ENCODE results near the gene MYO15A. TPM values are rescaled to one million over a fixed set of nuclear protein-coding genes. Genes with fewer than 3 reads are reported as not detected.

Gene MYO15A
- total RNA-seq, 2 donors from 2014 or later = 1.7 to 2.4 TPM

- Mint-ChIP-seq H3K36me3 (ENCODE audit: low read depth) (no peaks in the 10 kb centered on the region), H3K9me3 (no peaks in the 10 kb centered on the region), H3K4me1 (no peaks in the 10 kb centered on the region), H3K27me3 (ENCODE audit: insufficient read depth) (no peaks in the 10 kb centered on the region), H3K4me3 (no peak overlapping the region), H3K27ac (no peak overlapping the region)
- DNase-seq = no peak
- H3K36me3 ChIP-seq (ENCODE audit: control insufficient read depth, insufficient read depth, low read length) = no peaks in the 10 kb centered on the region
- H3K9me3 ChIP-seq (ENCODE audit: control insufficient read depth, low read length) = no peaks in the 10 kb centered on the region
- no peak overlapping the region for H3K27ac ChIP-seq (ENCODE audit: low read depth, low read length)
- WGBS, 2 experiments (ENCODE audit: insufficient coverage in 1 of 2, insufficient read length in 1 of 2) = 82 to 95% methylated on average over 4 to 5 of the region's 5 CpGs
- no peak for TF ChIP-seq CTCF (conservative IDR thresholded peaks at IDR 0.05)
- H3K4me1 ChIP-seq (ENCODE audit: control insufficient read depth, insufficient read depth, low read length) = no peaks in the 10 kb centered on the region
- no peak overlapping the region for H3K4me3 ChIP-seq (ENCODE audit: low read length)
- no peaks in the 10 kb centered on the region for H3K27me3 ChIP-seq (ENCODE audit: control insufficient read depth, insufficient read depth, low read length, poor library complexity, severe bottlenecking)
- H3K9ac ChIP-seq (ENCODE audit: extremely low read depth, low read length, poor library complexity, severe bottlenecking) = no peak overlapping the region
These were observed 51.7 kb downstream of the MYO15A start for GRCh38 chr17:18160128-18160856.

GRCh38 chr17:18161207-18162145, 52.9 kb downstream of the MYO15A start:
- Mint-ChIP-seq H3K27ac (no peak overlapping the region), H3K36me3 (ENCODE audit: low read depth) (no peaks in the 10 kb centered on the region), H3K27me3 (ENCODE audit: insufficient read depth) (no peaks in the 10 kb centered on the region), H3K9me3 (no peaks in the 10 kb centered on the region), H3K4me3 (no peak overlapping the region), H3K4me1 (no peaks in the 10 kb centered on the region)
- Histone ChIP-seq H3K9me3 (ENCODE audit: control insufficient read depth, low read length) (no peaks in the 10 kb centered on the region), H3K27me3 (ENCODE audit: control insufficient read depth, insufficient read depth, low read length, poor library complexity, severe bottlenecking) (no peaks in the 10 kb centered on the region), H3K4me1 (ENCODE audit: control insufficient read depth, insufficient read depth, low read length) (no peaks in the 10 kb centered on the region), H3K9ac (ENCODE audit: extremely low read depth, low read length, poor library complexity, severe bottlenecking) (no peak overlapping the region), H3K36me3 (ENCODE audit: control insufficient read depth, insufficient read depth, low read length) (no peaks in the 10 kb centered on the region), H3K27ac (ENCODE audit: low read depth, low read length) (peak overlapping the region; percentile 38), H3K4me3 (ENCODE audit: low read length) (no peak overlapping the region)
- TF ChIP-seq CTCF (conservative IDR thresholded peaks at IDR 0.05) = no peak
- 80 to 90% methylated on average over 4 to 11 of the region's 12 CpGs for WGBS, 2 experiments (ENCODE audit: insufficient coverage in 1 of 2, insufficient read length in 1 of 2)
- DNase-seq = no peak

- no peak for TF ChIP-seq CTCF (conservative IDR thresholded peaks at IDR 0.05)
- H3K4me3 Mint-ChIP-seq = no peak overlapping the region
- no peaks in the 10 kb centered on the region for H3K9me3 ChIP-seq (ENCODE audit: control insufficient read depth, low read length)
- no peaks in the 10 kb centered on the region for H3K36me3 Mint-ChIP-seq (ENCODE audit: low read depth)
- no peak for DNase-seq
- no peak overlapping the region for H3K27ac ChIP-seq (ENCODE audit: low read depth, low read length)
- no peak overlapping the region for H3K9ac ChIP-seq (ENCODE audit: extremely low read depth, low read length, poor library complexity, severe bottlenecking)
- H3K4me3 ChIP-seq (ENCODE audit: low read length) = no peak overlapping the region
- no peaks in the 10 kb centered on the region for H3K27me3 ChIP-seq (ENCODE audit: control insufficient read depth, insufficient read depth, low read length, poor library complexity, severe bottlenecking)
- WGBS, 2 experiments (ENCODE audit: insufficient coverage in 1 of 2, insufficient read length in 1 of 2) = 83 to 90% methylated on average over 6 to 7 of the region's 7 CpGs
- no peaks in the 10 kb centered on the region for H3K36me3 ChIP-seq (ENCODE audit: control insufficient read depth, insufficient read depth, low read length)
- H3K4me1 Mint-ChIP-seq = no peaks in the 10 kb centered on the region
- H3K9me3 Mint-ChIP-seq = no peaks in the 10 kb centered on the region
- H3K27ac Mint-ChIP-seq = no peak overlapping the region
- H3K27me3 Mint-ChIP-seq (ENCODE audit: insufficient read depth) = no peaks in the 10 kb centered on the region
- no peaks in the 10 kb centered on the region for H3K4me1 ChIP-seq (ENCODE audit: control insufficient read depth, insufficient read depth, low read length)
These were observed 55.0 kb downstream of the MYO15A start for GRCh38 chr17:18163547-18163946.

Data from endodermal cell (in vitro differentiated cells).